ENCODE data around the gene DLD.
"Not testable (repeated sequence)": the region's sequence is repeated elsewhere in the genome, so short reads cannot be mapped to it uniquely, and the experiment has no call there.

Gene DLD

GRCh38 chr7:107874605-107875446 is 16.2 kb upstream of the DLD start:
- DNase-seq, result no peak

- no peak for DNase-seq
Measured at GRCh38 chr7:107876916-107877315, 14.1 kb upstream of the DLD start.

GRCh38 chr7:107877731-107878382 is 13.1 kb upstream of the DLD start:
- no peak for DNase-seq

GRCh38 chr7:107878636-107879035 is 12.3 kb upstream of the DLD start:
- DNase-seq, result no peak

GRCh38 chr7:107879400-107880035 is 11.5 kb upstream of the DLD start:
- DNase-seq, result no peak

- no peak for DNase-seq
Measured at GRCh38 chr7:107882766-107883165, 8.2 kb upstream of the DLD start.

GRCh38 chr7:107884066-107884818 is 6.7 kb upstream of the DLD start:
- no peak for DNase-seq

GRCh38 chr7:107887827-107888226 is 3.2 kb upstream of the DLD start:
- DNase-seq, result not testable (repeated sequence)

- no peak for DNase-seq
Measured at GRCh38 chr7:107889992-107890391, 991 bp upstream of the DLD start.

- no peak for DNase-seq
Measured at GRCh38 chr7:107890493-107890961, 456 bp upstream of the DLD start.

- DNase-seq, result no peak
Measured at GRCh38 chr7:107891636-107892366, 818 bp downstream of the DLD start.

GRCh38 chr7:107892367-107892741 is 1.4 kb downstream of the DLD start:
- DNase-seq, result not testable (repeated sequence)

GRCh38 chr7:107898997-107899594 is 8.1 kb downstream of the DLD start:
- no peak for DNase-seq

GRCh38 chr7:107900496-107901015 is 9.6 kb downstream of the DLD start:
- no peak for DNase-seq

GRCh38 chr7:107902381-107902780 is 11.4 kb downstream of the DLD start:
- no peak for DNase-seq

- peak; percentile 30 for DNase-seq
Measured at GRCh38 chr7:107907790-107908189, 16.8 kb downstream of the DLD start.

- no peak for DNase-seq
Measured at GRCh38 chr7:107909445-107909844, 18.5 kb downstream of the DLD start.

GRCh38 chr7:107911981-107912380 is 21.0 kb downstream of the DLD start:
- no peak for DNase-seq

- no peak for DNase-seq
Measured at GRCh38 chr7:107913851-107914250, 22.9 kb downstream of the DLD start.

GRCh38 chr7:107914831-107915230 is 23.8 kb downstream of the DLD start:
- DNase-seq, result no peak

- DNase-seq, result no peak
Measured at GRCh38 chr7:107915541-107915940, 24.6 kb downstream of the DLD start.

Measured in SIG-M5 (cell line).